ENCODE data around the gene DPH7.
"Not testable (repeated sequence)": the region's sequence is repeated elsewhere in the genome, so short reads cannot be mapped to it uniquely, and the experiment has no call there.

Gene DPH7

GRCh38 chr9:137580209-137580953 lies 1.7 kb upstream of the DPH7 start:
- DNase-seq = no peak

GRCh38 chr9:137579259-137579604 lies 507 bp upstream of the DPH7 start:
- no peak for DNase-seq

- DNase-seq = no peak
Measured at GRCh38 chr9:137575716-137576411, 2.9 kb downstream of the DPH7 start.

- no peak for DNase-seq
Measured at GRCh38 chr9:137575364-137575715, 3.4 kb downstream of the DPH7 start.

GRCh38 chr9:137574192-137574591 lies 4.5 kb downstream of the DPH7 start:
- no peak for DNase-seq

- DNase-seq = no peak
Measured at GRCh38 chr9:137570566-137570965, 8.2 kb downstream of the DPH7 start.

- DNase-seq = no peak
Measured at GRCh38 chr9:137569609-137570203, 9.0 kb downstream of the DPH7 start.

GRCh38 chr9:137568445-137568844 lies 10.3 kb downstream of the DPH7 start:
- not testable (repeated sequence) for DNase-seq

- no peak for DNase-seq
Measured at GRCh38 chr9:137564817-137565411, 13.8 kb downstream of the DPH7 start.

- no peak for DNase-seq
Measured at GRCh38 chr9:137564134-137564533, 14.6 kb downstream of the DPH7 start.

- no peak for DNase-seq
Measured at GRCh38 chr9:137558127-137558526, 20.6 kb downstream of the DPH7 start.

GRCh38 chr9:137556069-137556838 lies 22.5 kb downstream of the DPH7 start:
- no peak for DNase-seq

- no peak for DNase-seq
Measured at GRCh38 chr9:137555179-137555578, 23.5 kb downstream of the DPH7 start.

- DNase-seq = no peak
Measured at GRCh38 chr9:137554349-137554748, 24.4 kb downstream of the DPH7 start.

- not testable (repeated sequence) for DNase-seq
Measured at GRCh38 chr9:137553654-137554053, 25.1 kb downstream of the DPH7 start.

- peak; percentile 41 for DNase-seq
Measured at GRCh38 chr9:137552022-137552768, 26.5 kb downstream of the DPH7 start.

GRCh38 chr9:137551264-137552021 lies 27.3 kb downstream of the DPH7 start, which contains the start of gene MRPL41:
TSS of gene MRPL41 (plus strand) at chr9:137551879. CDS start at chr9:137552082, 203 bp downstream.
- peak; percentile 90 for DNase-seq

GRCh38 chr9:137550958-137551263 lies 27.8 kb downstream of the DPH7 start:
- peak; percentile 50 for DNase-seq

GRCh38 chr9:137550231-137550621 lies 28.5 kb downstream of the DPH7 start, which contains the start of gene PNPLA7:
TSS of gene PNPLA7 (minus strand) at chr9:137550402. CDS start at chr9:137550197, 205 bp downstream.
- DNase-seq = peak; percentile 75

- no peak for DNase-seq
Measured at GRCh38 chr9:137547687-137548543, 30.8 kb downstream of the DPH7 start.

Measured in CD4-positive, alpha-beta T cell treated with Interleukin-17A for 4 hours (primary cell).